ENCODE measurements around the gene RCAN3. TPM values are rescaled to one million over a fixed set of nuclear protein-coding genes. Genes with fewer than 3 reads are reported as not detected.
"Not testable (repeated sequence)": the region's sequence is repeated elsewhere in the genome, so short reads cannot be mapped to it uniquely, and the experiment has no call there.

Gene RCAN3
- total and polyA plus RNA-seq, 2 of the 4 experiments (the other 2 are of a cell fraction): 4.0 to 5.9 TPM

- no peak for TF ChIP-seq RFX5 (IDR thresholded peaks at IDR 0.05; ENCODE audit: low read depth, low read length)
- TF ChIP-seq USF2 (IDR thresholded peaks at IDR 0.05; ENCODE audit: low read depth, low read length): no peak
- H2AK9ac ChIP-seq (replicated peaks; ENCODE audit: low read depth, low read length, poor library complexity): no peak overlapping the region
- no peak overlapping the region for H3K18ac ChIP-seq (ENCODE audit: low read depth, low read length)
- no peak overlapping the region for H4K91ac ChIP-seq (ENCODE audit: insufficient read depth, low read depth, low read length)
- H3K27ac ChIP-seq (ENCODE audit: insufficient read depth, low read length): no peak overlapping the region
- no peak overlapping the region for H3K23ac ChIP-seq (ENCODE audit: low read depth, low read length)
- no peak overlapping the region for H3K14ac ChIP-seq (replicated peaks; ENCODE audit: low read depth, low read length)
- H3K27me3 ChIP-seq (ENCODE audit: control insufficient read depth, insufficient read depth, low read length): peaks cover 11% of the 10 kb centered on the region
- no peaks in the 10 kb centered on the region for H3K4me1 ChIP-seq (ENCODE audit: control insufficient read depth, insufficient read depth, low read length)
- ATAC-seq (ENCODE audit: low read depth) (no peak), DNase-seq (no peak)
- no peak overlapping the region for H3K4me2 ChIP-seq (ENCODE audit: low read depth, low read length)
- H3K36me3 ChIP-seq (ENCODE audit: control insufficient read depth, insufficient read depth, low read length): no peaks in the 10 kb centered on the region
- H3K9me3 ChIP-seq (ENCODE audit: control insufficient read depth, insufficient read depth, low read length): peaks cover 9% of the 10 kb centered on the region
- in situ Hi-C loops (cut with MboI; ENCODE audit: low sequenced_read_pairs) (no loop called here), intact Hi-C loops (cut with micrococcal nuclease) (no loop called here), dilution Hi-C loops (cut with HindIII; ENCODE audit: low sequenced_read_pairs, unreplicated experiment) (no loop called here)
- no peak overlapping the region for H2BK120ac ChIP-seq (ENCODE audit: low read depth, low read length)
- H2AFZ ChIP-seq (replicated peaks; ENCODE audit: low read length, poor library complexity): no peak overlapping the region
- no peak overlapping the region for H2AK5ac ChIP-seq (ENCODE audit: low read depth, low read length)
- H3K56ac ChIP-seq (ENCODE audit: extremely low read depth, insufficient read depth, low read length): no peak overlapping the region
- H4K20me1 ChIP-seq (ENCODE audit: insufficient read depth, low read length): no peaks in the 10 kb centered on the region
- H4K8ac ChIP-seq (ENCODE audit: low read depth in 2 of 2, low read length in 2 of 2): no peak overlapping the region
- H3K4me3 ChIP-seq (ENCODE audit: insufficient read depth, low read depth, low read length): no peak overlapping the region
- no peak overlapping the region for H2BK20ac ChIP-seq (ENCODE audit: low read depth, low read length)
- POLR2A ChIA-PET (ENCODE audit: unreplicated experiment): no interaction called here
- H3K9ac ChIP-seq (ENCODE audit: low read depth, low read length): no peak overlapping the region
- H3K4ac ChIP-seq (ENCODE audit: low read depth, low read length): no peak overlapping the region
- no TSS peak for BruUV-seq (replicated peaks)
- no peaks in the 10 kb centered on the region for H3K79me1 ChIP-seq (ENCODE audit: low read depth in 1 of 2, low read length in 2 of 2)
- H2BK5ac ChIP-seq (ENCODE audit: low read depth, low read length, poor library complexity, severe bottlenecking): no peak overlapping the region
- CTCF ChIA-PET: no interaction called here
- no peak overlapping the region for H4K5ac ChIP-seq (ENCODE audit: low read depth, low read length)
- no peaks in the 10 kb centered on the region for H3K9me1 ChIP-seq (ENCODE audit: insufficient read depth, low read length)
- WGBS, 2 experiments (ENCODE audit: extremely low coverage in 2 of 2, insufficient read length in 1 of 2): 94% methylated on average over 5 of the region's 9 CpGs; no CpG with 5 or more reads in 1 of the 2 experiments
- no peak overlapping the region for H2BK15ac ChIP-seq (ENCODE audit: low read depth, low read length)
Observed at GRCh38 chr1:24487455-24487854, 15.2 kb upstream of the RCAN3 start.

GRCh38 chr1:24488159-24488558 is 14.5 kb upstream of the RCAN3 start:
- H2BK20ac ChIP-seq (ENCODE audit: low read depth, low read length); H3K36me3 ChIP-seq (ENCODE audit: control insufficient read depth, insufficient read depth, low read length); H2BK5ac ChIP-seq (ENCODE audit: low read depth, low read length, poor library complexity, severe bottlenecking); H4K91ac ChIP-seq (ENCODE audit: insufficient read depth, low read depth, low read length); ATAC-seq (ENCODE audit: low read depth); H3K23ac ChIP-seq (ENCODE audit: low read depth, low read length); H3K4me2 ChIP-seq (ENCODE audit: low read depth, low read length); H3K18ac ChIP-seq (ENCODE audit: low read depth, low read length); H3K56ac ChIP-seq (ENCODE audit: extremely low read depth, insufficient read depth, low read length); H3K9ac ChIP-seq (ENCODE audit: low read depth, low read length); H3K4me1 ChIP-seq (ENCODE audit: control insufficient read depth, insufficient read depth, low read length); H3K79me1 ChIP-seq (ENCODE audit: low read depth in 1 of 2, low read length in 2 of 2); H2AFZ ChIP-seq (replicated peaks; ENCODE audit: low read length, poor library complexity); H3K14ac ChIP-seq (replicated peaks; ENCODE audit: low read depth, low read length); H2BK15ac ChIP-seq (ENCODE audit: low read depth, low read length); BruUV-seq (replicated peaks); H4K5ac ChIP-seq (ENCODE audit: low read depth, low read length); H2BK120ac ChIP-seq (ENCODE audit: low read depth, low read length); H2AK5ac ChIP-seq (ENCODE audit: low read depth, low read length); H4K20me1 ChIP-seq (ENCODE audit: insufficient read depth, low read length); H3K9me1 ChIP-seq (ENCODE audit: insufficient read depth, low read length); POLR2A ChIA-PET (ENCODE audit: unreplicated experiment); H3K4me3 ChIP-seq (ENCODE audit: insufficient read depth, low read depth, low read length); H4K8ac ChIP-seq (ENCODE audit: low read depth in 2 of 2, low read length in 2 of 2); H2AK9ac ChIP-seq (replicated peaks; ENCODE audit: low read depth, low read length, poor library complexity); H3K4ac ChIP-seq (ENCODE audit: low read depth, low read length); in situ Hi-C loops (cut with MboI; ENCODE audit: low sequenced_read_pairs); CTCF ChIA-PET; dilution Hi-C loops (cut with HindIII; ENCODE audit: low sequenced_read_pairs, unreplicated experiment); DNase-seq; H3K9me3 ChIP-seq (ENCODE audit: control insufficient read depth, insufficient read depth, low read length); H3K27ac ChIP-seq (ENCODE audit: insufficient read depth, low read length); intact Hi-C loops (cut with micrococcal nuclease): not testable (repeated sequence)
- H3K27me3 ChIP-seq (ENCODE audit: control insufficient read depth, insufficient read depth, low read length): peaks cover 11% of the 10 kb centered on the region
- no CpG with 5 or more reads among the region's 7 CpGs for WGBS, 2 experiments (ENCODE audit: extremely low coverage in 2 of 2, insufficient read length in 1 of 2)

All from IMR-90 (cell line).